ENCODE results near the gene ADGB.

- no peak for TF ChIP-seq EZH2 (IDR thresholded peaks at IDR 0.05; ENCODE audit: borderline replicate concordance, insufficient read depth, low read depth, low read length, poor library complexity, severe bottlenecking)
- TF ChIP-seq, protein P1, sequence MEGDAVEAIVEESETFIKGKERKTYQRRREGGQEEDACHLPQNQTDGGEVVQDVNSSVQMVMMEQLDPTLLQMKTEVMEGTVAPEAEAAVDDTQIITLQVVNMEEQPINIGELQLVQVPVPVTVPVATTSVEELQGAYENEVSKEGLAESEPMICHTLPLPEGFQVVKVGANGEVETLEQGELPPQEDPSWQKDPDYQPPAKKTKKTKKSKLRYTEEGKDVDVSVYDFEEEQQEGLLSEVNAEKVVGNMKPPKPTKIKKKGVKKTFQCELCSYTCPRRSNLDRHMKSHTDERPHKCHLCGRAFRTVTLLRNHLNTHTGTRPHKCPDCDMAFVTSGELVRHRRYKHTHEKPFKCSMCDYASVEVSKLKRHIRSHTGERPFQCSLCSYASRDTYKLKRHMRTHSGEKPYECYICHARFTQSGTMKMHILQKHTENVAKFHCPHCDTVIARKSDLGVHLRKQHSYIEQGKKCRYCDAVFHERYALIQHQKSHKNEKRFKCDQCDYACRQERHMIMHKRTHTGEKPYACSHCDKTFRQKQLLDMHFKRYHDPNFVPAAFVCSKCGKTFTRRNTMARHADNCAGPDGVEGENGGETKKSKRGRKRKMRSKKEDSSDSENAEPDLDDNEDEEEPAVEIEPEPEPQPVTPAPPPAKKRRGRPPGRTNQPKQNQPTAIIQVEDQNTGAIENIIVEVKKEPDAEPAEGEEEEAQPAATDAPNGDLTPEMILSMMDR (IDR thresholded peaks at IDR 0.05): no peak
Measured at GRCh38 chr6:146602526-146602925, 3.8 kb downstream of the ADGB start.

Data from B cell (primary cell).